GM19455 (cell line): ENCODE measurements around the gene NME9.

Experiments used
- ATAC-seq: cut with Tn5 transposase; IDR thresholded peaks from one replicate; pipeline ENCODE4 v1.9.1; 2021; ENCODE audit not compliant: unreplicated experiment

Gene NME9

DNA sequence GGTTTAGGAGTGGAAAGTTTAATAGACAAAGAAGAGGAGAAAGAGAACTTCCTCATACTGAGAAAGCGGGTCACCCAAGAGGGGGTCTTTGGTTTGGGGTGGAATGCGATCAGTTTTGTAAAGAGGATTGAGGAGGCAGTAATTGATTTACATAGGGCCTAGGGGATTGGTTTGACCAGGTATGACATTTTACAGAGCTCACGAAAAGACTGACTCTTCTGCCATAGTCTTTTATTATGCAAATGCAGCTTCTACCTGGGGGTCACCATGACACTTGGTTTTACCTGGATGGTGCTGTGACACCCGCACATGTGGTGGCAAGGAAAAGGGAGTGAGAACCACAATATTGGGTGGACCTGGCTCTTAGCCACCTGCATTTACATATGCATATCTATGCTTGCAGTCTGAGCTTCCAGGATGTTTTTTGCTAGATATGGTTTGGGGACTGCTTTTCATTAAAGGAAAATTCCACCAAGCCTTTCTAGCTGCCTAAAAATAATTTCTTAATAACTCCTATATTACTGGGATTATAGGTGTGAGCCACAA, 6.9 kb upstream of the NME9 start:
- ATAC-seq, result no peak

DNA sequence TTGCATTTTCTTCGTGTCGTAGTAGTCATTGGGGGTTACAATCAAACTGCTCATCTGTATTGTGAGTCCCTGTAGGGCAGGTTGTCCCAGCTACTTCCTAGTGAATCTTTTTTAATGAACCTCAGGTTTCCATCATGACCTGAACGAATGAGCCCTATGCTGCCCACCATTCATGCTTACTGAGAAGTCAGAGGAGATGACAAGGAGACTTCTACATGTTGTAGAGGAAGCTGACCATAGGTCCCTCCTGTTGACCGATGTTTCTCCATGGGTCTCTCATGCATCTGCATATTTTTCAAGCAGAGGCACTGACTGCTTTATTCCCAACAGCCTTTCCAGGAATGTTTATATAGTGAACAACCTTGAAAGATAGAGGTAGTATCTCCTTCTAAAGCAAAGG, 5.0 kb upstream of the NME9 start:
- no peak for ATAC-seq

- ATAC-seq, result no peak
Measured at GRCh38 chr3:138332472-138333073, 2.9 kb upstream of the NME9 start.

DNA sequence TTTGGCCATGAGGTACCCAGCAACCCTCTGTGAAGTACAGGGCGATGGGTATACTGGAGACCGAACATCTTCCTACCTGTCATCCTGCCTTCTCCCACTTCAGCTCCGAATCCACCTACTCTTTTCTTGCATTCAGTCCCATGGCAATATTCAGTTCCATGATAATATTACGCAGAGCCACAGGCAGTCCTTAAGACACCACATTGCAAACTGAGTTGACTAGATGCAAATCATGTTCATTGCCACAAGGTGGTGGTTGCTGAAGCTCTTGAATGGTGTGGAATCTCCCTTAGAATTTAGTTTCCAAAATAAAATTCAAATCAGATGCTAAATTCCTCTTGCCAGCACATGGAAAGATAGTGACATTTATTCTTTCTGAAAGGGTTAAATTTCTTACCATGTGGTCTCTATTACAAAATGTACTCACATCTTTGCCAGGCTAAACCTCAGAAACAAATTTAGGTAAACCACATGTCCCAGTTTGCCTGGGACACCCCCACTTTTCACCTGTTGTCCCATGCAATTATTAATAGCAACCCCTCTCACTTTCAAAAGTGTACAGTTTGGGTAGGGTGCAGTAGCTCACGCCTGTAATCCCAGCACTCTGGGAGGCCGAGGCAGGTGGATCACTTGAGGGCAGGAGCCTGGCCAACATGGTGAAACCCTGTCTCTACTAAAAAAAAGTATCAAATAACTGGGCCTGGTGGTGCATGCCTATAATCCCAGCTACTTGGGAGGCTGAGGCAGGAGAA, 1.7 kb upstream of the NME9 start:
- no peak for ATAC-seq

GRCh38 chr3:138329984-138330293, 288 bp upstream of the NME9 start:
- ATAC-seq, result no peak

- ATAC-seq, result no peak
Measured at GRCh38 chr3:138328341-138328740, 1.3 kb downstream of the NME9 start.

DNA sequence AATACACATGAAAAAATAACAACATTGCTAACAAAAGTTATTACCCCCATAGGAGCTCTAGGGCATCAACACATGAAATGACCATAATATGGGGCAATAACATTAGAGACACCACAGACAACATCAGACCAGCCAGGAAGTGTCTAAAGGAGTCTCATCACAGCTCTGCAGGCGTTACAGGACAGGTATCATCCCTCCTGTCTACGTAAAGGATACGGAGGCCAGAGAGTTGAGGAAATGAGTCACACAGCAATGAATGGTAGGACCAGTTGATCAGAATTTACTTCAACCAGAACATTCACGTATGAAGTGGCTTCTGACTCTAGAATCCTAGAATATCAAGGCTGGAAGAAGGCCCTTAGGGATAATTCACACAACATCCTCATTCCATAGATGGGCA, 1.8 kb downstream of the NME9 start:
- ATAC-seq, result no peak

DNA sequence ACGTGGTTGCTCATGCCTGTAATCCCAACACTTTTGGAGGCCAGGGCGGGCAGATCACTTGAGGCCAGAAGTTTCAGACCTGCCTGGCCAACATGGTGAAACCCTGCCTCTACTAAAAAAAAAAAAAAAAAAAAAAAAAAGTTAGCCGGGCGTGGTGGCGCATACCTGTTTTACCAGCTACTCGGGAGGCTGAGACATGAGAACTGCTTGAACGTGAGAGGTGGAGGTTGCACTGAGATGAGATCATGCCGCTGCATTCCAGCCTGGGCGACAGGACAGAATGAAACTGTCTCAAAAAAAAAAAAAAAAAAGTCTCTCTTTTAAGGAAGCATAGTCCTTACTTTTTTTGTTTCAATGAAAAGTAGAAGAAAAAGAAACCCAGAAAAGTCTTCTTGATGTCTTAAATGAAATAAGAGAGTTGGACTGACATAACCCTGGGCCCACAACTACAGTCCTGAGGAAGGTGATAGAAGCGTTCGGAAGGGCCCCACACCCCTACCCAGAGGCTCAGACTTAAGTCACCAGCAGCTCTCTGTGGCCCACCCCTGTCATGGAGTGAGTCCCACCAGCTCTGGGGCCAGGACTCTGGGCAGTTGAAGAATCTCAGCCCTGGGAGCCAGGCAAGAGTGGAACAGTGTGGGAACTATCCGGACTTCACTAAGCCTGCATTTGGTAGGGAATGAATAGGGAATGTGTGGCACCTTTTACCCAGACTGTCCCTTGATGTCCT, 2.6 kb downstream of the NME9 start:
- no peak for ATAC-seq

- ATAC-seq, result no peak
Measured at GRCh38 chr3:138325990-138326389, 3.7 kb downstream of the NME9 start.

- ATAC-seq, result no peak
Measured at GRCh38 chr3:138323971-138324370, 5.7 kb downstream of the NME9 start.

DNA sequence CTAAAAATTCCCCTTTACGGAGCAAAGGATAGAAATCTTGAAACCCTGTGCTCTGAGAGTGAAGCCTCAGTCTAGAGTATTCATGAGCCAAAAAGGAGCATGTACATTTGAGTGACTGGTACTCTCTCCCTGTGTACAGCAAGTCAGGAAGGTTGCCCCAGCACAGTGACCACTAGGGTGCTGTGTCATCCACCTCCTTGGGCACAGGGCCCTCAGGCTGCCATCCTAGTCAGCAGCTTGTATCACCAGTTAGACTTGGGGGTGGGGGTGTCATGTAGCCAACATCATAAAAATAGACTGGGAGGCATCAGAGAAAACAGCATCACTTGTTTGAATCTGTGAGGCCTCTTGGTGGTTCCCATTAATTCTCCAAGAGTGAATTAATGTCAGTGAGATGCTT, 12.0 kb downstream of the NME9 start:
- ATAC-seq, result no peak

- ATAC-seq, result no peak
Measured at GRCh38 chr3:138314751-138315150, 14.9 kb downstream of the NME9 start.

GRCh38 chr3:138310494-138310893, 19.2 kb downstream of the NME9 start:
- ATAC-seq, result no peak

GRCh38 chr3:138308783-138309182, 20.9 kb downstream of the NME9 start:
- no peak for ATAC-seq

- ATAC-seq, result no peak
Measured at GRCh38 chr3:138307899-138308298, 21.8 kb downstream of the NME9 start.

- no peak for ATAC-seq
Measured at GRCh38 chr3:138303474-138303873, 26.2 kb downstream of the NME9 start.

GRCh38 chr3:138300647-138301046, 29.0 kb downstream of the NME9 start:
- no peak for ATAC-seq

DNA sequence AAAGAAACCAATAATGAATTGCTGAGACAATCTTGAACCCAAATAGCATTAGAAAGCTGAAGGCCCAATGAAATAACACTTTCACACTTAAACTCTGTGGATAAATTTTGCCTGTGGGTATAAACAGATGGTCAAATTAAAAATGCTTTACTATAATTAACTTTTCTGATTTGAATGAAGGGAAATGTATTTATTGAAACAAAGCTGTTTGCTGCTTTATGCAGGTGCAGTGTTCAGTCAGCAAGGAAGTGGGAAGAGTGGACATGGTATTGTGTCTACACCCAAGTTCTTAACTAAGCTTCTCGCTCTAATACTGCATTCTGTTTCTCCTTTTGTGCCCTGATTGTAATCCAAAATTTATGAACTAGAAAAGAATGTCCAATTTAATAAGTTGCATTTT, 31.8 kb downstream of the NME9 start:
- no peak for ATAC-seq

DNA sequence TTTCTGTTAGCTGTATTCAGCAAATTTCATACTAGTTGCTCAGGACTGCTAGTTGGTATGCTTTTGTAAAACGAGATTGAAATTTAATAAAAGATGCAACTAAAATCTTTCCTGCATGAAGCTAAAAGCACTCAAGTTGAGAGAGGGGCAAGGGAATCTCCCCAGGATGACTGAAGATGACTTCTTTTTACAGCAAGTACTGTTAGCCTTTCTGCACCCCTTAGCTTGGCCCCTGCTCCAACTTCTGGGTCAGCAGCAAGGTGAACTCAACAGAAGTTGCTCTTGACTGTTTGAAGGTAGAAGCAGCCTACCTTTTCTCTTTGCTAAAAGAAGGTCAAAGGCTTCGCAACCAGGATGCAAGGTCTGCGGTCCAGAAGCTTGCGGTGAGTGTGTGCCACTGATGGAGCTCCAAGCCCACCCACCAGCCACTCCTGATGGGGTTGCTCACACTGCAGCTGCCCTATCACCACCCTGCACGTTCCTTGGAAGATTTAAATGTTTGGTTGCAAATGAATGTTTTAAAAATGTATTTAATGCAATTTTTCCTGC, 32.5 kb downstream of the NME9 start:
- ATAC-seq, result no peak

GRCh38 chr3:138296639-138297038, 33.0 kb downstream of the NME9 start:
- no peak for ATAC-seq

- ATAC-seq, result no peak
Measured at GRCh38 chr3:138289701-138290100, 40.0 kb downstream of the NME9 start.

DNA sequence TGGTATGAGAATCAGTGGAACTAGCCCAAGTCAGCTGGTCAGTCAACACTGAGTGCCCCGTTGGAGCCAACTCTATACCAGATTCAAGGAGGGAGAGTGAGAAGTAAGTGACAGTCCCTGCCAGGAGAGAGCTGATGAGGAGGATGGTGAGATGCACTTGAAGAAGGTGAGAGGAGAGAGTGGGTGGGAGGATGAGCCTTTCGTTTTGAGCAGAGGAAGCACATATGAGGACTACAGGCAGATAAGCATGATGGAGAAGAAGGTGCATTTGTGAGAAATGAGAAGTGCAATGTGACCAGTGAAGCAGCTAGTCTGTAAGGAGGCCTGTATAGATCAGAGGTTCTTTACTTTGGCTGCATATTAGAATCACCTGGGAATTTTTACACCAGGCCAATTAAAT, 40.4 kb downstream of the NME9 start:
- no peak for ATAC-seq
